Measurements from ENCODE around the gene VSTM2L.

GRCh38 chr20:37973059-37973910, 70.4 kb downstream of the VSTM2L start:
- TF ChIP-seq CTCF (IDR thresholded peaks at IDR 0.05) (no peak), POLR2A (IDR thresholded peaks at IDR 0.05) (no peak)

Data from body of pancreas (tissue), 4 donors.